Cerebellar nuclear complex (tissue), 1 donor: ENCODE results near the gene DIDO1.

Experiments
- DNase-seq, 2 experiments: peaks; one replicate each; lab custom pipeline; 2025; lab: John Stamatoyannopoulos, UW

The DIDO1 gene

GRCh38 chr20:62910777-62911497 is 15.4 kb downstream of the DIDO1 start:
- DNase-seq: no peak

- DNase-seq: no peak
These were observed 16.0 kb downstream of the DIDO1 start for GRCh38 chr20:62910217-62910766.

- DNase-seq: no peak
These were observed 17.1 kb downstream of the DIDO1 start for GRCh38 chr20:62908971-62909791.

GRCh38 chr20:62907384-62908317 is 18.7 kb downstream of the DIDO1 start:
- no peak for DNase-seq

- no peak for DNase-seq
These were observed 19.5 kb downstream of the DIDO1 start for GRCh38 chr20:62906647-62907375.

GRCh38 chr20:62906209-62906608 is 20.1 kb downstream of the DIDO1 start:
- peak; percentile 60 to 87 for DNase-seq

- peak; percentile 23 to 41 for DNase-seq
These were observed 20.7 kb downstream of the DIDO1 start for GRCh38 chr20:62905536-62906117.

- DNase-seq: no peak
These were observed 23.2 kb downstream of the DIDO1 start for GRCh38 chr20:62902926-62903615.

GRCh38 chr20:62901891-62902290 is 24.4 kb downstream of the DIDO1 start:
- DNase-seq: no peak

- no peak for DNase-seq
These were observed 25.4 kb downstream of the DIDO1 start for GRCh38 chr20:62900692-62901584.

GRCh38 chr20:62900052-62900691 is 26.1 kb downstream of the DIDO1 start:
- DNase-seq: peak in 1 of 2 experiments; percentile 54

GRCh38 chr20:62899633-62900051 is 26.7 kb downstream of the DIDO1 start:
- no peak for DNase-seq

- no peak for DNase-seq
These were observed 27.2 kb downstream of the DIDO1 start for GRCh38 chr20:62898970-62899632.

GRCh38 chr20:62898093-62898964 is 28.0 kb downstream of the DIDO1 start:
- DNase-seq: no peak

GRCh38 chr20:62897666-62898065 is 28.6 kb downstream of the DIDO1 start:
- DNase-seq: no peak

- DNase-seq: no peak
These were observed 29.8 kb downstream of the DIDO1 start for GRCh38 chr20:62896526-62896925.

- DNase-seq: no peak
These were observed 30.8 kb downstream of the DIDO1 start for GRCh38 chr20:62895539-62895938.
